GM21515 (cell line): ENCODE data around the gene CCDC88B.
"Not testable (repeated sequence)": the region's sequence is repeated elsewhere in the genome, so short reads cannot be mapped to it uniquely, and the experiment has no call there.

Experiments
- ATAC-seq: cut with Tn5 transposase; IDR thresholded peaks from one replicate; pipeline ENCODE4 v1.9.1; 2021; ENCODE audit not compliant: unreplicated experiment

Gene CCDC88B

GRCh38 chr11:64304316-64305072 lies 35.5 kb upstream of the CCDC88B start:
- ATAC-seq = peak; percentile 31

- peak; percentile 63 for ATAC-seq
Measured at GRCh38 chr11:64305075-64305690, 34.8 kb upstream of the CCDC88B start, which contains the start of gene ESRRA. TSS of gene ESRRA (plus strand) at chr11:64305524. CDS start at chr11:64307180, 1,656 bp downstream.

- peak; percentile 24 for ATAC-seq
Measured at GRCh38 chr11:64305691-64306562, 34.1 kb upstream of the CCDC88B start.

GRCh38 chr11:64306563-64306875 lies 33.5 kb upstream of the CCDC88B start:
- no peak for ATAC-seq

GRCh38 chr11:64306876-64307622 lies 33.0 kb upstream of the CCDC88B start:
- ATAC-seq = no peak

- ATAC-seq = not testable (repeated sequence)
Measured at GRCh38 chr11:64307795-64308194, 32.2 kb upstream of the CCDC88B start.

GRCh38 chr11:64312947-64313346 lies 27.1 kb upstream of the CCDC88B start:
- ATAC-seq = no peak

- ATAC-seq = no peak
Measured at GRCh38 chr11:64313491-64314145, 26.4 kb upstream of the CCDC88B start.

GRCh38 chr11:64314146-64314804 lies 25.7 kb upstream of the CCDC88B start:
- no peak for ATAC-seq

- ATAC-seq = no peak
Measured at GRCh38 chr11:64314805-64315561, 25.0 kb upstream of the CCDC88B start.

- not testable (repeated sequence) for ATAC-seq
Measured at GRCh38 chr11:64315667-64316526, 24.1 kb upstream of the CCDC88B start.

- ATAC-seq = peak; percentile 1
Measured at GRCh38 chr11:64316672-64317324, 23.2 kb upstream of the CCDC88B start.

GRCh38 chr11:64317325-64317960 lies 22.6 kb upstream of the CCDC88B start, which contains the start of gene TRMT112:
TSS of gene TRMT112 (minus strand) at chr11:64317559. CDS start at chr11:64317526, 33 bp downstream.
- peak; percentile 54 for ATAC-seq

- peak; percentile 61 for ATAC-seq
Measured at GRCh38 chr11:64317961-64318765, 21.8 kb upstream of the CCDC88B start, which contains the start of gene PRDX5. TSS of gene PRDX5 (plus strand) at chr11:64318121. CDS start at chr11:64318216, 95 bp downstream.

GRCh38 chr11:64318766-64319761 lies 20.9 kb upstream of the CCDC88B start:
- ATAC-seq = no peak
